Liver (tissue), 3 donors: ENCODE results near the gene CCDC187.

ENCODE experiments used
- CTCF ChIP-seq: fragments of 150-350 bp; IDR thresholded peaks from 2 replicates; pipeline ENCODE4 v1.5.1; 2017; ENCODE audit warnings: improper control_type of control experiment, low read depth, low read length; ENCODE audit not compliant: missing input control
- FOXA1 ChIP-seq: IDR thresholded peaks from 2 replicates; pipeline ENCODE4 v1.6.1; 2016; ENCODE audit warnings: antibody characterized with exemption
- GABPA ChIP-seq, 2 donors: IDR thresholded peaks in 1 of 2; conservative IDR thresholded peaks in 1 of 2; 2 replicates each; pipeline ENCODE4 v1.6.1; 2016; ENCODE audit warnings: antibody characterized with exemption in 2 of 2, mild to moderate bottlenecking in 1 of 2, moderate library complexity in 1 of 2
- HNF4A ChIP-seq, 2 donors: conservative IDR thresholded peaks; 2 replicates each; pipeline ENCODE4 v1.6.1; 2016; ENCODE audit warnings: antibody characterized with exemption in 2 of 2, mild to moderate bottlenecking in 2 of 2
- HNF4G ChIP-seq: IDR thresholded peaks from 2 replicates; pipeline ENCODE4 v1.6.1; 2016; ENCODE audit warnings: antibody characterized with exemption
- JUND ChIP-seq, 2 donors: IDR thresholded peaks; 2 replicates each; pipeline ENCODE4 v1.6.1; 2016; ENCODE audit warnings: antibody characterized with exemption in 2 of 2
- MAX ChIP-seq: IDR thresholded peaks from 2 replicates; pipeline ENCODE4 v1.6.1; 2016; ENCODE audit warnings: antibody characterized with exemption
- RAD21 ChIP-seq, 2 donors: IDR thresholded peaks; 2 replicates each; pipeline ENCODE4 v1.6.1; 2016; ENCODE audit warnings: antibody characterized with exemption in 2 of 2, mild to moderate bottlenecking in 2 of 2
- REST ChIP-seq: IDR thresholded peaks from 2 replicates; pipeline ENCODE4 v1.6.1; 2016; ENCODE audit warnings: antibody characterized with exemption, mild to moderate bottlenecking
- RXRA ChIP-seq, 2 donors: IDR thresholded peaks; 2 replicates each; pipeline ENCODE4 v1.6.1; 2017 to 2018; ENCODE audit warnings: antibody characterized with exemption in 2 of 2, mild to moderate bottlenecking in 1 of 2
- SP1 ChIP-seq: IDR thresholded peaks from 2 replicates; pipeline ENCODE4 v1.6.1; 2018; ENCODE audit warnings: antibody characterized with exemption, mild to moderate bottlenecking
- TAF1 ChIP-seq: conservative IDR thresholded peaks from 2 replicates; pipeline ENCODE4 v1.6.1; 2016; ENCODE audit warnings: antibody characterized with exemption, mild to moderate bottlenecking
- YY1 ChIP-seq: IDR thresholded peaks from 2 replicates; pipeline ENCODE4 v1.6.1; 2016; ENCODE audit warnings: antibody characterized with exemption, mild to moderate bottlenecking
- ZBTB33 ChIP-seq: IDR thresholded peaks from 2 replicates; pipeline ENCODE4 v1.6.1; 2016; ENCODE audit warnings: antibody characterized with exemption
- donor health status: healthy.
- donor health status: healthy.

GRCh38 chr9:136276716-136277115 lies 27.2 kb downstream of the CCDC187 start:
- TF ChIP-seq CTCF (no peak), ZBTB33 (no peak), REST (no peak), GABPA (IDR thresholded peaks at IDR 0.05 in 1 of 2, conservative IDR thresholded peaks at IDR 0.05 in 1 of 2) (no peak), MAX (no peak), TAF1 (no peak), FOXA1 (no peak), RAD21 (IDR thresholded peaks at IDR 0.05) (no peak), HNF4A (conservative IDR thresholded peaks at IDR 0.05) (no peak), YY1 (no peak), JUND (IDR thresholded peaks at IDR 0.05) (no peak), HNF4G (no peak), RXRA (IDR thresholded peaks at IDR 0.05) (no peak), SP1 (no peak)
